GM18858 (cell line): Measurements from ENCODE around the gene FOXP4.
A peak's percentile ranks its signal among the peaks of the same experiment; 100 is the strongest.

ENCODE experiments used
- ATAC-seq: cut with Tn5 transposase; IDR thresholded peaks from one replicate; pipeline ENCODE4 v1.9.1; 2021; ENCODE audit not compliant: unreplicated experiment

Gene FOXP4

GRCh38 chr6:41546475-41546865 is 289 bp downstream of the FOXP4 start:
- peak; percentile 30 for ATAC-seq

GRCh38 chr6:41546866-41547798 is 951 bp downstream of the FOXP4 start:
- no peak for ATAC-seq

- no peak for ATAC-seq
Observed at GRCh38 chr6:41547799-41548097, 1.6 kb downstream of the FOXP4 start.

GRCh38 chr6:41548098-41548840 is 2.1 kb downstream of the FOXP4 start:
- ATAC-seq, result no peak

- no peak for ATAC-seq
Observed at GRCh38 chr6:41548841-41549642, 2.9 kb downstream of the FOXP4 start.

GRCh38 chr6:41549673-41550072 is 3.5 kb downstream of the FOXP4 start:
- no peak for ATAC-seq

GRCh38 chr6:41551086-41551700 is 5.0 kb downstream of the FOXP4 start:
- no peak for ATAC-seq

- ATAC-seq, result no peak
Observed at GRCh38 chr6:41551857-41552256, 5.7 kb downstream of the FOXP4 start.

GRCh38 chr6:41552723-41553122 is 6.5 kb downstream of the FOXP4 start:
- no peak for ATAC-seq

- ATAC-seq, result no peak
Observed at GRCh38 chr6:41553405-41553999, 7.3 kb downstream of the FOXP4 start.

GRCh38 chr6:41555326-41556300 is 9.4 kb downstream of the FOXP4 start:
- no peak for ATAC-seq

GRCh38 chr6:41557335-41557734 is 11.2 kb downstream of the FOXP4 start:
- ATAC-seq, result no peak

- no peak for ATAC-seq
Observed at GRCh38 chr6:41558033-41558807, 12.0 kb downstream of the FOXP4 start.

GRCh38 chr6:41559655-41560427 is 13.7 kb downstream of the FOXP4 start:
- no peak for ATAC-seq

- no peak for ATAC-seq
Observed at GRCh38 chr6:41560431-41561192, 14.4 kb downstream of the FOXP4 start.

- ATAC-seq, result no peak
Observed at GRCh38 chr6:41561416-41561815, 15.2 kb downstream of the FOXP4 start.
